Psoas muscle (tissue), 8 donors: ENCODE data around the gene YIPF2. TPM values are rescaled to one million over a fixed set of nuclear protein-coding genes. Genes with fewer than 3 reads are reported as not detected.
"Not testable (repeated sequence)": the region's sequence is repeated elsewhere in the genome, so short reads cannot be mapped to it uniquely, and the experiment has no call there.

Source experiments
- ATAC-seq, 4 donors: fragments of 200-7000 bp; cut with Tn5 transposase; one replicate each; pipeline ENCODE4 v1.9.1; 2020; ENCODE audit warnings: moderate library complexity in 3 of 4, mild to moderate bottlenecking in 2 of 4
- DNase-seq, 2 donors: peaks; one replicate each; pipeline ENCODE4 v3.0.0-alpha.2; 2020
- H3K27ac ChIP-seq: fragments of 200-600 bp; one replicate; pipeline ENCODE4 v1.8.0; 2022
- H3K27me3 ChIP-seq, 3 donors: fragments of 200-600 bp in 1 of 3; one replicate each; pipeline versions ENCODE4 v1.6.1 to v1.8.0; 2013 to 2022; ENCODE audit warnings: low read length in 2 of 3, mild to moderate bottlenecking in 2 of 3, moderate library complexity in 1 of 3; ENCODE audit not compliant: insufficient read depth in 3 of 3
- H3K36me3 ChIP-seq, 2 donors: fragments of 200-600 bp in 1 of 2; one replicate each; pipeline versions ENCODE4 v1.6.1 to v1.8.0; 2013 to 2022; ENCODE audit warnings: low read depth in 1 of 2, mild to moderate bottlenecking in 1 of 2, moderate library complexity in 1 of 2; ENCODE audit not compliant: insufficient read depth in 1 of 2
- H3K4me1 ChIP-seq: fragments of 200-600 bp; one replicate; pipeline ENCODE4 v1.8.0; 2022
- H3K4me3 ChIP-seq: fragments of 200-600 bp; one replicate; pipeline ENCODE4 v1.8.0; 2022; ENCODE audit warnings: mild to moderate bottlenecking
- H3K9me3 ChIP-seq: fragments of 200-600 bp; one replicate; pipeline ENCODE4 v1.8.0; 2022
- WGBS, 3 donors: extraction: QIAGEN DNeasy Blood & Tissue Kit; methylation state at CpG; one replicate each; pipeline versions ENCODE4 v1.1.6 to v1.1.7; 2013; 5-methylcytosine and 5-hydroxymethylcytosine counted together
- intact Hi-C, 2 donors: fragments of 100-400 bp; cut with DNase I; formaldehyde crosslinking; loops; one replicate each; pipeline versions ENCODE4 v1.11.0 to v1.14.2; 2022
- polyA plus RNA-seq, 3 donors: library from polyadenylated mRNA; stranded (reverse); fragments of 200-250 nt; gene quantifications; one replicate each; pipeline ENCODE4 v1.2.3, GENCODE V29; 2013
- total RNA-seq, 4 donors: library from RNA; stranded (reverse); fragmentation: NEBNext Ultra II Directional in 2 of 4; extraction: Animal tissue kit (Norgen Biotek cat#: 25700) in 2 of 4; gene quantifications; one replicate each; pipeline versions ENCODE4 v1.2.1 to v1.2.4, GENCODE V29; 2021 to 2023
- TF ChIP-seq, protein P1 (sequence below): fragments of 200-600 bp; IDR thresholded peaks from one replicate; pipeline ENCODE4 v1.8.0; 2022; ENCODE audit warnings: antibody characterized with exemption
- donor health status: healthy with polysubstance abuse.
- donor health status: DM: no; HTN: no; CAD: no; lungs with moderate emphysema.
- donor health status: Bipolar disorder and iron deficiency.
- donor health status: healthy.
- donor health status: DM: yes; HTN: yes; CAD: no.
- donor health status: DM: no; HTN: no; CAD: no.
- donor health status: DM: no; HTN: no; CAD: no.
- donor health status: DM: yes; HTN: yes; CAD: no.

YIPF2 gene
- total and polyA plus RNA-seq, 7 donors, result 12.1 to 18.5 (median 16.9) TPM

DNA sequence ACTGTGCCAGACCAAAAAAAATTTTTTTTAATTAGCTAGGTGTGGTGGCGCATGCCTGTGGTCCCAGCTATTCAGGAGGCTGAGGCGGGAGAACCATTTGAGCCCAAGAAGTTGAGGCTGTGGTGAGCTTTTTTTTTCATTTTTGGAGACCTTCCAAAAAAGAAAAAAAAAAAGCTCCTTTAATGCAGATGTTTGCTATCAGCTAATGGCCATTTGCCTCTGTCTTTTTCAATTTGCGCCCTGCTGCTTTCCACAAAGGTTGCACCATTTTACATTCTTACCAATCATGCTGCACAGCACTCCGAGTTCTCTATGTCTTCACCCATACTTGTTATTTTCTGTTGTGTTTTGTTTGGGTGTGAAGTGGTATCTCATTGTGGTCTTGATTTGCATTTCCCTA, 16.8 kb upstream of the YIPF2 start:
- Histone ChIP-seq H3K36me3 (no peaks in the 10 kb centered on the region), H3K4me3 (no peak overlapping the region), H3K4me1 (peaks cover 7% of the 10 kb centered on the region), H3K9me3 (no peaks in the 10 kb centered on the region), H3K27ac (no peak overlapping the region), H3K27me3 (no peaks in the 10 kb centered on the region)
- intact Hi-C loops, result loop anchor here in 1 of 2 donors (10.0 kb wide), 1 partner anchor 70 kb away; no protein-coding TSS in a partner anchor
- TF ChIP-seq, protein P1, sequence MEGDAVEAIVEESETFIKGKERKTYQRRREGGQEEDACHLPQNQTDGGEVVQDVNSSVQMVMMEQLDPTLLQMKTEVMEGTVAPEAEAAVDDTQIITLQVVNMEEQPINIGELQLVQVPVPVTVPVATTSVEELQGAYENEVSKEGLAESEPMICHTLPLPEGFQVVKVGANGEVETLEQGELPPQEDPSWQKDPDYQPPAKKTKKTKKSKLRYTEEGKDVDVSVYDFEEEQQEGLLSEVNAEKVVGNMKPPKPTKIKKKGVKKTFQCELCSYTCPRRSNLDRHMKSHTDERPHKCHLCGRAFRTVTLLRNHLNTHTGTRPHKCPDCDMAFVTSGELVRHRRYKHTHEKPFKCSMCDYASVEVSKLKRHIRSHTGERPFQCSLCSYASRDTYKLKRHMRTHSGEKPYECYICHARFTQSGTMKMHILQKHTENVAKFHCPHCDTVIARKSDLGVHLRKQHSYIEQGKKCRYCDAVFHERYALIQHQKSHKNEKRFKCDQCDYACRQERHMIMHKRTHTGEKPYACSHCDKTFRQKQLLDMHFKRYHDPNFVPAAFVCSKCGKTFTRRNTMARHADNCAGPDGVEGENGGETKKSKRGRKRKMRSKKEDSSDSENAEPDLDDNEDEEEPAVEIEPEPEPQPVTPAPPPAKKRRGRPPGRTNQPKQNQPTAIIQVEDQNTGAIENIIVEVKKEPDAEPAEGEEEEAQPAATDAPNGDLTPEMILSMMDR, result no peak
- ATAC-seq (no peak), DNase-seq (no peak)
- 94 to 96% (median 94%) methylated on average over 4 of the region's 4 CpGs for whole genome bisulfite sequencing, 3 donors

- H3K27me3 ChIP-seq, DNase-seq, H3K9me3 ChIP-seq, H3K27ac ChIP-seq, H3K36me3 ChIP-seq, ATAC-seq, H3K4me3 ChIP-seq, H3K4me1 ChIP-seq: not testable (repeated sequence)
- intact Hi-C loops, result loop anchor here in 1 of 2 donors (10.0 kb wide), 1 partner anchor 71 kb away; no protein-coding TSS in a partner anchor
- WGBS, 3 donors, result 85 to 96% (median 88%) methylated on average over 4 of the region's 4 CpGs
Observed at GRCh38 chr19:10943412-10943811, 15.0 kb upstream of the YIPF2 start.

GRCh38 chr19:10941649-10942048, 13.2 kb upstream of the YIPF2 start:
- not testable (repeated sequence) for H3K27me3 ChIP-seq, H3K36me3 ChIP-seq, H3K4me1 ChIP-seq, ATAC-seq, H3K4me3 ChIP-seq, H3K27ac ChIP-seq, H3K9me3 ChIP-seq, DNase-seq
- intact Hi-C loops, result loop anchor here in 1 of 2 donors (10.0 kb wide), 1 partner anchor 73 kb away; no protein-coding TSS in a partner anchor
- 79 to 83% (median 82%) methylated on average over 12 to 14 of the region's 14 CpGs for WGBS, 3 donors

- no peak overlapping the region for H3K4me3 ChIP-seq
- ATAC-seq (peak; percentile 78 to 88 (median 84)), DNase-seq (no peak)
- TF ChIP-seq, protein P1, result peak; percentile 62
- peaks cover 4% of the 10 kb centered on the region for H3K4me1 ChIP-seq
- H3K36me3 ChIP-seq, result peaks cover 0 to 16% of the 10 kb centered on the region in 2 donors
- no peaks in the 10 kb centered on the region for H3K27me3 ChIP-seq
- no peaks in the 10 kb centered on the region for H3K9me3 ChIP-seq
- no peak overlapping the region for H3K27ac ChIP-seq
- WGBS, 3 donors, result 2 to 5% (median 4%) methylated on average over 11 of the region's 11 CpGs
- intact Hi-C loops, result loop anchor here (5.0 to 10.0 kb wide), 3 partner anchors 101 to 198 kb away; no protein-coding TSS in a partner anchor
Observed at GRCh38 chr19:10936661-10937084, 8.2 kb upstream of the YIPF2 start.

GRCh38 chr19:10935371-10936059, 7.1 kb upstream of the YIPF2 start:
- no peak for ATAC-seq

More at GRCh38 chr19:10935371-10936059, 7.1 kb upstream of the YIPF2 start:
- no peaks in the 10 kb centered on the region for H3K9me3 ChIP-seq
- no peak for DNase-seq
- TF ChIP-seq, protein P1, result no peak
- no peaks in the 10 kb centered on the region for H3K27me3 ChIP-seq
- WGBS, 3 donors, result 85 to 92% (median 89%) methylated on average over 9 of the region's 9 CpGs
- no peak overlapping the region for H3K27ac ChIP-seq
- peaks cover 0 to 24% of the 10 kb centered on the region in 2 donors for H3K36me3 ChIP-seq
- no peak overlapping the region for H3K4me3 ChIP-seq
- H3K4me1 ChIP-seq, result peaks cover 5% of the 10 kb centered on the region
- intact Hi-C loops, result loop anchor here (5.0 to 10.0 kb wide), 3 partner anchors 102 to 199 kb away; no protein-coding TSS in a partner anchor
